Measurements from ENCODE around the gene MYO3A.

The MYO3A gene

DNA sequence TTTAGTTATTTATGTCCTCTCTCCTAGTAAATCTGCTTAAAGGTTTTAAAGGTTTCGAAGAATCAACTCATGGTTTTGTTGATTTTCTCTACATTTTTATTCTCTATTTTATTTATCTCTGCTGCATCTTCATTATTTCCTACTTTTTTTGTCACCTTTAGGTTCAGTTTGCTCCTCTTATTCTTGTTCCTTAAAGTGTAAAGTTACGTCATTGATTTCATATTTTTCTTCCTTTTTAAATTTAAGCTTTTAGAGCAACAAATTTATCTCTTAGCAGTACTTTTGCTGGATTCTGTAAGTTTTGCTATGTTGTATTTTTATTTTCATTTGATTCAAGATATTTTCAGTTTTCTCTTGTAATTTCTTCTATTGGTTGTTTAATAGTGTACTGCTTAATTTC, 10.7 kb downstream of the MYO3A start:
- TF ChIP-seq, protein P1, sequence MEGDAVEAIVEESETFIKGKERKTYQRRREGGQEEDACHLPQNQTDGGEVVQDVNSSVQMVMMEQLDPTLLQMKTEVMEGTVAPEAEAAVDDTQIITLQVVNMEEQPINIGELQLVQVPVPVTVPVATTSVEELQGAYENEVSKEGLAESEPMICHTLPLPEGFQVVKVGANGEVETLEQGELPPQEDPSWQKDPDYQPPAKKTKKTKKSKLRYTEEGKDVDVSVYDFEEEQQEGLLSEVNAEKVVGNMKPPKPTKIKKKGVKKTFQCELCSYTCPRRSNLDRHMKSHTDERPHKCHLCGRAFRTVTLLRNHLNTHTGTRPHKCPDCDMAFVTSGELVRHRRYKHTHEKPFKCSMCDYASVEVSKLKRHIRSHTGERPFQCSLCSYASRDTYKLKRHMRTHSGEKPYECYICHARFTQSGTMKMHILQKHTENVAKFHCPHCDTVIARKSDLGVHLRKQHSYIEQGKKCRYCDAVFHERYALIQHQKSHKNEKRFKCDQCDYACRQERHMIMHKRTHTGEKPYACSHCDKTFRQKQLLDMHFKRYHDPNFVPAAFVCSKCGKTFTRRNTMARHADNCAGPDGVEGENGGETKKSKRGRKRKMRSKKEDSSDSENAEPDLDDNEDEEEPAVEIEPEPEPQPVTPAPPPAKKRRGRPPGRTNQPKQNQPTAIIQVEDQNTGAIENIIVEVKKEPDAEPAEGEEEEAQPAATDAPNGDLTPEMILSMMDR (IDR thresholded peaks at IDR 0.05; ENCODE audit: borderline replicate concordance, insufficient read depth, low read depth, low read length), result no peak
- H3K4me3 ChIP-seq (ENCODE audit: low read depth, low read length), result no peak overlapping the region

DNA sequence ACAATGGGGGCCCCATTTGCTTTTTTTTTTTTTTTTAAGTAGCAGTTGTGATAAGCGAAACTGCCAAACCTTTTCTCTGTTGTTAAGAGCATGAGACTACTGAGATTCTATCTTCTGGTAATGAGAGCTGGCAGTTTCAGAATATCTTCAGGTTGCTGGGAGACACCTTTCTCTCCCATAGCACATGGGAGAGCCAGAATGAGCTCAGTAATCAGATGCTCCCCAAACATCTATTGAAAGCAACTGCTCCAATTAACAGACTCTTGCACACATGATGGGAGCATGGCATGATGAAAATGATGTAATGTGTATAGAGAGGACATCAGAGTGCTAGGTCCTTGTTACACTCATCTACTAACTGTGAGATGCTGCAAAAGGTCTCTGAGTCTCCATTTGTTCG, 18.8 kb downstream of the MYO3A start:
- H3K4me3 ChIP-seq (ENCODE audit: low read depth, low read length), result no peak overlapping the region
- TF ChIP-seq, protein P1 (IDR thresholded peaks at IDR 0.05; ENCODE audit: borderline replicate concordance, insufficient read depth, low read depth, low read length), result no peak

GRCh38 chr10:25954851-25955250, 20.8 kb downstream of the MYO3A start:
- TF ChIP-seq, protein P1 (IDR thresholded peaks at IDR 0.05; ENCODE audit: borderline replicate concordance, insufficient read depth, low read depth, low read length), result no peak
- no peak overlapping the region for H3K4me3 ChIP-seq (ENCODE audit: low read depth, low read length)

GRCh38 chr10:25959540-25960232, 25.7 kb downstream of the MYO3A start:
- H3K4me3 ChIP-seq (ENCODE audit: low read depth, low read length), result no peak overlapping the region
- TF ChIP-seq, protein P1 (IDR thresholded peaks at IDR 0.05; ENCODE audit: borderline replicate concordance, insufficient read depth, low read depth, low read length), result no peak

DNA sequence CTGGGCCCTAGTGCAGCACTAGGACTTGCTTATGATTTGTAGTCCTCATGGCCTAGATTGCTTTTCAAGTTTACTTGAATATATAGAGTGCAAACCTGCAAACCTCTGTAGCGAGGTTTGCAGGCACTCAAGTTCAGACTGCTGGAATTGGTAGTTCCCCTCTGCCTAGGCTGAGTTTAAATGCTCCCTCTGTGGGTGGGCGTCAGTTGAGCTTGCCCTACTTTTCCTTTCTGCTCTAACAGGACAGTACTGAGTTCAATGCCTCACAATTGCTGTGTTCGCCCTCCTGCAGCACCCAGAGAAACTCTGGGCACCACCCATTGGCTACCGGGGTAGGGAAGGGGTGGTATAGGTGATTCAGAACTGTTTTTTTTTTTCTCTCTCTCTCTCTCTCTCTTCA, 31.6 kb downstream of the MYO3A start:
- TF ChIP-seq, protein P1 (IDR thresholded peaks at IDR 0.05; ENCODE audit: borderline replicate concordance, insufficient read depth, low read depth, low read length), result no peak
- H3K4me3 ChIP-seq (ENCODE audit: low read depth, low read length), result no peak overlapping the region

DNA sequence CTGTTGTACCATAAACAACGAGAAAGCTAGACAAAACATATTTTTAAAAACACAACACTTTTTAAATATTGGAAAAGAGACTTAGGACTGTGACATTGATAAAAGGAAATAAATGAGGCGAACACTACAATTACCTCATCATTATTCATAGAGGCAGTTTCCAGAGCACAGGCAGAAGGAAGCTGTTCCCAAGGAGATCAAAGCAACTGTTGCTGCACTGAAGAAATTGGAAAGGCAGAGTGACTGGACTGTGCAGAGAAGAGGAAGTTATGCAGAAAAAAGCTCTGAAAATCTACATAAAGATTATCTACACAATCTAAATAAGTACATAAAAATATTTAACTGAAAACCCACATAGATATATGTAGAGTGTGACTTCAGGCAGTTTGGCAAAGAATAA, 32.8 kb downstream of the MYO3A start:
- TF ChIP-seq, protein P1 (IDR thresholded peaks at IDR 0.05; ENCODE audit: borderline replicate concordance, insufficient read depth, low read depth, low read length), result no peak
- H3K4me3 ChIP-seq (ENCODE audit: low read depth, low read length), result no peak overlapping the region

GRCh38 chr10:25972631-25973030, 38.6 kb downstream of the MYO3A start:
- H3K4me3 ChIP-seq (ENCODE audit: low read depth, low read length), result no peak overlapping the region
- TF ChIP-seq, protein P1 (IDR thresholded peaks at IDR 0.05; ENCODE audit: borderline replicate concordance, insufficient read depth, low read depth, low read length), result no peak
